RWPE2 (cell line): ENCODE data around the gene CCNE1.

Experiments
- ATAC-seq: fragments of 200-7000 bp; cut with Tn5 transposase; 3 replicates; pipeline ENCODE4 v1.9.1; 2021; ENCODE audit warnings: low read depth
- DNase-seq: peaks from one replicate; pipeline ENCODE4 v3.0.0-alpha.2; 2020; ENCODE audit warnings: low spot score
- H3K27ac ChIP-seq: fragments of 450-650 bp; 2 replicates; pipeline ENCODE4 v1.5.1; 2017; ENCODE audit warnings: mild to moderate bottlenecking; ENCODE audit not compliant: poor library complexity, severe bottlenecking
- H3K27me3 ChIP-seq: fragments of 250-450 bp; sonication (Bioruptor Pico); 2 replicates; pipeline ENCODE4 v1.5.1; 2021; ENCODE audit warnings: mild to moderate bottlenecking, moderate library complexity; ENCODE audit not compliant: insufficient read depth, poor library complexity, severe bottlenecking
- H3K36me3 ChIP-seq: fragments of 250-450 bp; sonication (Bioruptor Pico); 2 replicates; pipeline ENCODE4 v1.5.1; 2020; ENCODE audit warnings: low read depth, mild to moderate bottlenecking, moderate library complexity
- H3K4me1 ChIP-seq: fragments of 250-450 bp; sonication (Bioruptor Pico); 2 replicates; pipeline ENCODE4 v1.5.1; 2021; ENCODE audit warnings: mild to moderate bottlenecking, moderate library complexity; ENCODE audit not compliant: insufficient read depth, poor library complexity, severe bottlenecking
- H3K4me3 ChIP-seq: fragments of 250-450 bp; sonication (Bioruptor Pico); 2 replicates; pipeline ENCODE4 v1.5.1; 2021; ENCODE audit warnings: mild to moderate bottlenecking, moderate library complexity; ENCODE audit not compliant: severe bottlenecking
- H3K9me3 ChIP-seq: fragments of 250-450 bp; sonication (Bioruptor Pico); 2 replicates; pipeline ENCODE4 v1.5.1; 2021; ENCODE audit warnings: mild to moderate bottlenecking, moderate library complexity; ENCODE audit not compliant: severe bottlenecking
- CTCF ChIP-seq: fragments of 450-650 bp; IDR thresholded peaks from one replicate; pipeline ENCODE4 v1.5.1; 2017; ENCODE audit warnings: mild to moderate bottlenecking, moderate library complexity; ENCODE audit not compliant: poor library complexity, severe bottlenecking

CCNE1 gene

GRCh38 chr19:29805031-29805965 is 6.5 kb upstream of the CCNE1 start:
- no peaks in the 10 kb centered on the region for H3K9me3 ChIP-seq
- no peaks in the 10 kb centered on the region for H3K27me3 ChIP-seq
- H3K27ac ChIP-seq: no peak overlapping the region
- no peak for DNase-seq
- no peak overlapping the region for H3K4me3 ChIP-seq
- TF ChIP-seq CTCF: no peak
- no peaks in the 10 kb centered on the region for H3K4me1 ChIP-seq
- ATAC-seq: no peak
- no peaks in the 10 kb centered on the region for H3K36me3 ChIP-seq

GRCh38 chr19:29806098-29806866 is 5.5 kb upstream of the CCNE1 start:
- no peak for TF ChIP-seq CTCF
- DNase-seq (no peak), ATAC-seq (no peak)
- no peaks in the 10 kb centered on the region for H3K27me3 ChIP-seq
- no peaks in the 10 kb centered on the region for H3K4me1 ChIP-seq
- no peak overlapping the region for H3K27ac ChIP-seq
- H3K9me3 ChIP-seq: no peaks in the 10 kb centered on the region
- no peaks in the 10 kb centered on the region for H3K36me3 ChIP-seq
- no peak overlapping the region for H3K4me3 ChIP-seq

GRCh38 chr19:29807178-29807577 is 4.6 kb upstream of the CCNE1 start:
- no peaks in the 10 kb centered on the region for H3K36me3 ChIP-seq
- no peaks in the 10 kb centered on the region for H3K9me3 ChIP-seq
- no peak for TF ChIP-seq CTCF
- H3K27me3 ChIP-seq: no peaks in the 10 kb centered on the region
- DNase-seq: no peak
- no peak for ATAC-seq
- no peak overlapping the region for H3K27ac ChIP-seq
- no peaks in the 10 kb centered on the region for H3K4me1 ChIP-seq
- no peak overlapping the region for H3K4me3 ChIP-seq

- no peaks in the 10 kb centered on the region for H3K36me3 ChIP-seq
- no peaks in the 10 kb centered on the region for H3K27me3 ChIP-seq
- no peaks in the 10 kb centered on the region for H3K4me1 ChIP-seq
- H3K27ac ChIP-seq: no peak overlapping the region
- DNase-seq (no peak), ATAC-seq (no peak)
- H3K9me3 ChIP-seq: no peaks in the 10 kb centered on the region
- no peak overlapping the region for H3K4me3 ChIP-seq
- TF ChIP-seq CTCF: no peak
Observed at GRCh38 chr19:29807870-29808405, 3.9 kb upstream of the CCNE1 start.
